ENCODE results near the gene DHFR2. TPM values are rescaled to one million over a fixed set of nuclear protein-coding genes. Genes with fewer than 3 reads are reported as not detected.

Gene DHFR2
- total RNA-seq = 10 to 100 TPM in 1 of 2 experiments, 1 to 10 TPM in 1; 9.3 to 10.8 TPM

DNA sequence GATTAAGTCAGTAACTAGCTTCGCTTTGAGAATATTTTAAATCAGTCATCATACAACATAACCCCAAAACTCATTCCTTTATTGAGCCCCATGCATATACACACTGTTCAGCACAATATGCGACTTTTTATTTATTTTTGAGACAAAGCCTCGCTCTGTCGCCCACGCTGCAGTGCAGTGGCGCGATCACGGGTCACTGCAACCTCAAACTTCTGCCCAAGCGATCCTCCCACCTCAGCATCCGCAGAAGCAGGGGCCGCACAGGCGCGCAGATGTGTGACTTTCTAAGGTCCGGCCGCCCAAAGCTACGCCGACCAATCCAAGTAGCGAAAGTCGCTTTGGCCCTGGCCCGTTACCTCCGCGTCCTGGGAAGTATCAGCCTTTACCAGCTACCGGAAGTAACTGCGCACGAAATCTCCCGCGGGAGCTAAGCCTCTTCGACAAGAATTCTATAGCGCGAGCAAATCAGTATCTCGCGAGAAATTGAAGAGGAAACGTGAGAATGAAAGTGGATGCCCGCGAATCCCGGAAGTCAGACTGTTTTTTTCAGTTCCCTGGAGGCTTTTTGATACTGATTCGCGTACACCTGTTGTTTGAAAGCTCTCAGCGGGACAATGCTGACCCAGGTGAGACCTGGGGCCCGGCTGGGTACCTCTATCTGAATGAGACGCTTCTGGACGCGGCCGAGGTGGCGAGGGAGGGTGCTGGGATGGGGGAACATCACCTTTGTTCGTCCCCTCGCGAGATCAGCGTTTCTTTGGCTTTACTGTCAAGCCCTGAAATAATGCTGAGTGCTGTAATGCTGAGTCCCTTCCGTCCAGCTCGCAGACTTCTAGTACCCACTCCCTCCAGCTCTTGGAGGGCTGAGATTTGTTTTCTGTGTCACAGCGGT, at the start of gene DHFR2, which contains the start of gene NSUN3:
Gene DHFR2, minus strand, starts transcription at position 404 of the 892 bp plus-strand sequence. CDS start 1,405 bp downstream, outside the sequence.
Gene NSUN3, plus strand, starts transcription at position 549 of the 892 bp plus-strand sequence. Its CDS starts 66 bp downstream, at position 615.

DNA sequence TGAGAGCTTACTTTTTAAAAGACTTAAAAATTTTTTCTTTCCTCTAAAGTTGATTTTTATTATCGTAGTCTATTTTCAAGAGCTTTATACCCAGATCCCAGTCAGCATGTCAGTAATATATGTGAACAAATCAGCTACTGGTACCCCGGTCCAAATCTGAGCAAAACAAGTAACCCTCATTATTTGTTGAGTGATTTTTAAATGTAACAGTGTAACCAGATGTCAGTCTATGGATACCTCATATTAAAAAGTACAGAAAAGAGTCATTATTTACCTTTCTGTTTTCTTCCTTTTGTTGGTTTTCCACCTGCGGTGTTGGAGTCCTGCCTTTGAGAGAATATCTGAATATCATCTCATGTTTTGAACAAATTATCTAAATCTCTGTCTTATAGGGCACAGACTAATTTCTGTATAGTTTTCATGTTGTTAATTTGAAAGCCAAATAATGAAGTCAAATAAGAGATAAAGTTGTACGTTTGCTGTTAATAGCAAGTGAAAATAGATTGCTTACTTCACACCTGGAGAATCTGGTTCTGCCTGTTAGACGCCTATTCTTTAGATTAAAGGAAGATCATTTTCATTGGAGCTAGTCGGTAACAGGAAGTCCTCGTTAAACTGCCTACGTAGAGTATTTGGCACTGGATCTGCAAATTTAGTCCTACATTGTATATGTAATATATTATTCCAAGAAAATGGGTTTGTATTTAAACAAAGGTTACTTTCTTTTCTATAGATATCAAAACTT, 34.5 kb downstream of the DHFR2 start, which contains the start of gene STX19:
Gene STX19, minus strand, starts transcription at position 505 of the 745 bp plus-strand sequence. CDS start 13,328 bp downstream, outside the sequence.

Other genes starting within 250 kb of the DHFR2 start
- gene PROS1, start 89.0 kb downstream of the DHFR2 start, total RNA-seq = under 1 TPM; 0.17 to 0.28 TPM
- 1 to 10 TPM; 6.5 to 6.8 TPM for gene ARL13B, start 82.8 kb downstream of the DHFR2 start, total RNA-seq
- gene STX19, start 34.3 kb downstream of the DHFR2 start, total RNA-seq = under 1 TPM; 0.18 to 0.19 TPM
- 10 to 100 TPM; 14.0 to 16.3 TPM for gene NSUN3, start 145 bp upstream of the DHFR2 start, total RNA-seq